ENCODE results near the gene SIK3. TPM values are rescaled to one million over a fixed set of nuclear protein-coding genes. Genes with fewer than 3 reads are reported as not detected.

SIK3 gene
- 23.5 and 24.5 TPM in 2 replicates for total RNA-seq

DNA sequence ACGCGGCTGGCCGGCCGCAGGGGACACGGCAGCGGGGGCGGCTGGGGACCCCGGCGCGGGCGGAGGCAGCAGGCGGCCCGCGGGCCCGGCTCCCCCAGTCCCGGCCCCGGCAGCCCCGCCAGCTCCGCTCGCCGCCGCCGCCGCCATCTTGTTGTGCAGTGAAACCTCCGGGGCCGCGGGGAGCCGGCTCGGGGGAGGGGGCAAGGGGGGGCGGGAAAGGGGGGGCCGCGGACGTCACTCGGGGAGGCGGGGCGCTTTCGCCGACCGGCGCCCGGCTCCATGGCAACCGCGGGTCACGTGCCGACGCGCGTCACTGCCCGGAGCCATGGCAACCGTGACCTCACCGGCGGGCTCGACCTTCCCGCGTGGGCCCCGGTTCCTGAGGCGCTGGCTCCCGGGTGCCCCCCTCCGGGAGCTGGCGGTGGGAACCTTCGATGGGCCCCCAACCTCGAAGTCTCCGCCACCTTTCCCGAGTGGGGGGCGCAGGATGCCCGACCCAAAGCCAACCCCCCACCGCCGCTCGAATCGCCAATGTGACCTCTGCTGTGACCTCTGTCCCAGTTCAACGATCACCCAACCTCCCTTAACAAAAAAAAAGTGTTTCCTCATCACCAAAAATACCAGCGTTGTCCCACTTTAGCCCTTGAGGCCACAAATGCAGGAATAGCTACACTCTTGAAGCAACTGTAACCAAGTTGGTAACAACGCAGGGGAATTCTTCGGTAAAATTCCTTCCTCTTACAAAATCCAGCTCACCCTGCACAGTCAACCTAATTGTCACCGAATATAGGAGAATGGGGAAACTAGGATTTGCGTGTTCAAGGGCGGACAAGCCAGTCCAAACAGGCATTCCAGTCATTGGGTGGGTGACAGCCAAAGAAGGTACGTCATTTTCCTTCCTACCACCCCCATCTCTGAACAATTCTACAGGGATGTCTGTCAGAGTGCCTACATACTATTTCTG lies at the start of gene SIK3:
SIK3 (minus strand) TSS at position 160 of the 964 bp plus-strand sequence; CDS start at position 147, 13 bp downstream.

GRCh38 chr11:117143871-117144476 lies 45.7 kb upstream of the SIK3 start, which contains the start of gene PAFAH1B2:
PAFAH1B2 (plus strand) TSS chr11:117144287; CDS start chr11:117152448, 8,161 bp downstream.

GRCh38 chr11:116837231-116838091 lies 260.8 kb downstream of the SIK3 start, which contains the start of gene APOA1:
APOA1 (minus strand) TSS chr11:116837622; CDS start chr11:116837387, 235 bp downstream.

GRCh38 chr11:116829525-116830183 lies 268.6 kb downstream of the SIK3 start, which contains the start of gene APOC3:
APOC3 (plus strand) TSS chr11:116829907; CDS start chr11:116830583, 676 bp downstream.

GRCh38 chr11:116823031-116823843 lies 275.0 kb downstream of the SIK3 start, which contains the start of gene APOA4:
APOA4 (minus strand) TSS chr11:116823304; CDS start chr11:116823191, 113 bp downstream.

Other genes starting within 250 kb of the SIK3 start
- 137 and 138 TPM in 2 replicates for gene PAFAH1B2, start 45.9 kb upstream of the SIK3 start, total RNA-seq
- gene SIDT2, start 80.3 kb upstream of the SIK3 start, total RNA-seq = 53.9 and 63.9 TPM in 2 replicates
- 3,032 and 3,717 TPM in 2 replicates for gene TAGLN, start 100.9 kb upstream of the SIK3 start, total RNA-seq
- gene PCSK7, start 133.6 kb upstream of the SIK3 start, total RNA-seq = 44.0 and 68.3 TPM in 2 replicates
- 10.7 and 11.9 TPM in 2 replicates for gene RNF214, start 134.2 kb upstream of the SIK3 start, total RNA-seq
- gene BACE1-AS, start 192.9 kb upstream of the SIK3 start, total RNA-seq = 5.4 and 5.7 TPM in 2 replicates
- 53.7 and 55.5 TPM in 2 replicates for gene BACE1, start 217.8 kb upstream of the SIK3 start, total RNA-seq
- 20.0 and 26.7 TPM in 2 replicates for gene CEP164, start 229.4 kb upstream of the SIK3 start, total RNA-seq

All from smooth muscle cell of the pulmonary artery (primary cell).